Upper lobe of left lung (tissue), 6 donors: Measurements from ENCODE around the gene PHACTR1. TPM values are rescaled to one million over a fixed set of nuclear protein-coding genes. Genes with fewer than 3 reads are reported as not detected.
A peak's percentile ranks its signal among the peaks of the same experiment; 100 is the strongest.

Source experiments
- ATAC-seq, 2 donors: fragments of 200-7000 bp; cut with Tn5 transposase; one replicate each; pipeline ENCODE4 v1.9.1; 2022; ENCODE audit warnings: mild to moderate bottlenecking in 2 of 2, moderate library complexity in 2 of 2; ENCODE audit not compliant: low FRiP score in 2 of 2
- DNase-seq, 2 donors: peaks; one replicate each; pipeline ENCODE4 v3.0.0-alpha.2; 2019 to 2020
- H3K27ac ChIP-seq, 4 donors: fragments of 200-600 bp; sonication (generic); one replicate each; pipeline ENCODE4 v1.5.1; 2016 to 2019
- H3K27me3 ChIP-seq, 4 donors: fragments of 200-600 bp; sonication (generic); one replicate each; pipeline ENCODE4 v1.5.1; 2017 to 2019
- H3K36me3 ChIP-seq, 4 donors: fragments of 200-600 bp; sonication (generic); one replicate each; pipeline ENCODE4 v1.5.1; 2016 to 2019
- H3K4me1 ChIP-seq, 4 donors: fragments of 200-600 bp; sonication (generic); one replicate each; pipeline ENCODE4 v1.5.1; 2018 to 2019
- H3K4me3 ChIP-seq, 4 donors: fragments of 200-600 bp; sonication (generic); one replicate each; pipeline ENCODE4 v1.5.1; 2017 to 2019; ENCODE audit warnings: mild to moderate bottlenecking in 2 of 4, moderate library complexity in 1 of 4
- H3K9me3 ChIP-seq, 4 donors: fragments of 200-600 bp; sonication (generic); one replicate each; pipeline ENCODE4 v1.5.1; 2018 to 2019
- CTCF ChIP-seq, 6 experiments: fragments of 450-650 bp in 4 of 6; fragments of 200-600 bp in 2 of 6; sonication (generic) in 2 of 6; IDR thresholded peaks; one replicate each; pipeline ENCODE4 v1.5.1; 2016 to 2019; ENCODE audit warnings: antibody characterized with exemption in 6 of 6
- EP300 ChIP-seq, 4 donors: sonication (generic); formaldehyde crosslinking; IDR thresholded peaks; one replicate each; pipeline ENCODE4 v1.5.1; 2017; ENCODE audit warnings: antibody characterized with exemption in 4 of 4, control low read depth in 2 of 4
- POLR2A ChIP-seq, 4 donors: fragments of 450-650 bp; IDR thresholded peaks; one replicate each; pipeline ENCODE4 v1.5.1; 2016 to 2017; ENCODE audit warnings: antibody characterized with exemption in 4 of 4, mild to moderate bottlenecking in 2 of 4
- POLR2AphosphoS5 ChIP-seq, 2 donors: sonication (generic); formaldehyde crosslinking; IDR thresholded peaks; one replicate each; pipeline ENCODE4 v1.5.1; 2017; ENCODE audit warnings: antibody characterized with exemption in 2 of 2
- WGBS, 2 donors: methylation state at CpG; one replicate each; pipeline ENCODE4 v1.1.5; 2017 to 2018; 5-methylcytosine and 5-hydroxymethylcytosine counted together
- total RNA-seq, 6 donors: library from RNA; depleted of rRNA in 4 of 6; stranded (reverse); fragments of >200 nt in 4 of 6; gene quantifications; one replicate each; pipeline versions ENCODE4 v1.1.0 to v1.2.1, GENCODE V29; 2016 to 2021
- donor health status: DM: no; HTN: no; CAD: no; lungs with moderate emphysema.
- donor health status: DM: no; HTN: yes; CAD: no; lungs with severe emphysema.

Gene PHACTR1
- total RNA-seq, 6 donors from 2014 or later = 63.2 to 121 (median 90.9) TPM

DNA sequence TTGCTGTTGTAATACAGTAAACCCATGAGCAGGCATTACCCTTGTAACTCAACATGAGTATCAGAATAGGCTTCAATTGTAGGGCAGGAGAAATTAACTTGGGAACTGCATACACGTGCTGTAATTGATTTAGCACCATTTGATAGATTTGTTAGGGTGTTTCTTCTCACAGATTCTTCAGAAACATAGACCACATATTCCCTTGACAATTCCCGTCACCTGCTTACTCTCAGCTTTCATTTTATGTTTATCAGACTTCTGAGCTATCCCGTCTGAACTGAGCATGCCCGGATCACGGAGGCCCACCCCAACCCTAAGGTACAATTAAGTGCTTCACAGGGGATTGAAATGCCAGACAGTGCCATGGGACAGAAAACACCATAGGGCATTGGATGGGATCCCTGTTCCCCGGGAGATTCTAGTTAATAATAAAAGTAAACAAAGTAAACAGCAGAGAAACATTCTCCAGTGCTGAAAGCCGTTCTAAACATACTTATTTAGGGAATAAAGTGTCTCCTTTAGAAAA, 179.7 kb downstream of the PHACTR1 start:
- DNase-seq = no peak
- 54 to 64% methylated on average over 7 of the region's 7 CpGs for WGBS, 2 donors
- Histone ChIP-seq H3K4me3 (no peak overlapping the region), H3K36me3 (no peaks in the 10 kb centered on the region), H3K4me1 (peaks cover 0 to 8% (median 3%) of the 10 kb centered on the region in 4 donors), H3K27ac (no peak overlapping the region), H3K27me3 (no peaks in the 10 kb centered on the region), H3K9me3 (peaks cover 0 to 7% (median 0%) of the 10 kb centered on the region in 4 donors)
- ATAC-seq = no peak
- TF ChIP-seq EP300 (IDR thresholded peaks at IDR 0.05) (no peak), POLR2A (IDR thresholded peaks at IDR 0.05) (no peak), CTCF (IDR thresholded peaks at IDR 0.05) (no peak), POLR2AphosphoS5 (IDR thresholded peaks at IDR 0.05) (no peak)

DNA sequence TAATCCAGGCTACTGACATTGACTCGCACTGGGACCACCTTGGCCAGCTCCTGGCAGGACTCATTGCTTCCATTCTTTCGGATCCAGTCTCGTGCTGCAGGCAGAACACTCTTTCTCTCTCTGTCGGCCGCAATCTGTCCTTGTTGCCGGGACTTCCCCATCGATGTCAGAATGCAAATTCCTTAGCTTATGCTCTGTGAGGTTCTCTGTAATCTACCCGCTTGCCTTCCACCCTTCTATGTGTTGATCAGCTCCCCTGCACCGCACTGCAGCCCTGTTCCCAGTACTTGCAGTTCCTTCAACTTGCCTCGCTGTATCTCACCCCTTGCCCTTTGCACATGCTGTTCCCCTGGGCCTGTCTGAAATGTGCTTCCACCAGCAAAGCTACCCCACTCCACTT, 182.0 kb downstream of the PHACTR1 start:
- peaks cover 0 to 5% (median 1%) of the 10 kb centered on the region in 4 donors for H3K4me1 ChIP-seq
- TF ChIP-seq POLR2A (IDR thresholded peaks at IDR 0.05) = no peak
- TF ChIP-seq CTCF (IDR thresholded peaks at IDR 0.05) = no peak
- TF ChIP-seq EP300 (IDR thresholded peaks at IDR 0.05) = no peak
- TF ChIP-seq POLR2AphosphoS5 (IDR thresholded peaks at IDR 0.05) = no peak
- H3K27me3 ChIP-seq = no peaks in the 10 kb centered on the region
- 91 to 96% methylated on average over 10 of the region's 10 CpGs for WGBS, 2 donors
- H3K36me3 ChIP-seq = no peaks in the 10 kb centered on the region
- no peak overlapping the region for H3K27ac ChIP-seq
- no peak overlapping the region for H3K4me3 ChIP-seq
- ATAC-seq = no peak
- no peak for DNase-seq
- H3K9me3 ChIP-seq = no peaks in the 10 kb centered on the region

GRCh38 chr6:12899046-12899833, 182.7 kb downstream of the PHACTR1 start:
- TF ChIP-seq CTCF (IDR thresholded peaks at IDR 0.05) (no peak), POLR2AphosphoS5 (IDR thresholded peaks at IDR 0.05) (no peak), POLR2A (IDR thresholded peaks at IDR 0.05) (no peak), EP300 (IDR thresholded peaks at IDR 0.05) (no peak)
- H3K36me3 ChIP-seq = no peaks in the 10 kb centered on the region
- no peak for DNase-seq
- ATAC-seq = no peak
- H3K4me3 ChIP-seq = no peak overlapping the region
- WGBS, 2 donors = 77 to 80% methylated on average over 4 of the region's 4 CpGs
- H3K27me3 ChIP-seq = no peaks in the 10 kb centered on the region
- no peak overlapping the region for H3K27ac ChIP-seq
- H3K9me3 ChIP-seq = no peaks in the 10 kb centered on the region
- H3K4me1 ChIP-seq = peaks cover 0 to under 1% (median 0%) of the 10 kb centered on the region in 4 donors

DNA sequence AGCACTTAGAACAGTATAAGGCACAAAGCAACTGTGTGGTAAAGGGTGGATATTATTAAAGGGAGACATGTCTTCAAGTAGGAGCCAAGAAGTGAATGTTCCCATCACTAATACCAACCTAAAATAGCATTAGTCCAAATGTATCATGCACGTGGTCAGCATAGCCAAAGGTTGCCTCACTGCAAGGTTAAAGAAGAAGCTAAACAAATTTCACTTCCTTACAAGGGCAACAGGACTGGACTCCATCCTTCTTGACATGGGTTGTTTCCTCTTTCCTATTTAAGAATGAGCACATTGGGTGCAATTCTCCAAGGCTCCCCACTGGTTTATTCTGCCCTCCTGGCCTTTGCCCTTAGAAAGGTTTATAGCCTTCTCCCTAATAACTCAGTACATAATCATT, 186.7 kb downstream of the PHACTR1 start:
- no peaks in the 10 kb centered on the region for H3K36me3 ChIP-seq
- ATAC-seq = peak in 1 of 2 donors; percentile 61
- H3K27ac ChIP-seq = no peak overlapping the region

More for the DNA sequence above, 186.7 kb downstream of the PHACTR1 start:
- TF ChIP-seq POLR2A (IDR thresholded peaks at IDR 0.05) (no peak), EP300 (IDR thresholded peaks at IDR 0.05) (no peak), POLR2AphosphoS5 (IDR thresholded peaks at IDR 0.05) (no peak), CTCF (IDR thresholded peaks at IDR 0.05) (no peak)
- H3K4me3 ChIP-seq = no peak overlapping the region
- H3K27me3 ChIP-seq = no peaks in the 10 kb centered on the region
- H3K9me3 ChIP-seq = no peaks in the 10 kb centered on the region
- 33 to 50% methylated on average over 1 of the region's 1 CpG for WGBS, 2 donors
- no peaks in the 10 kb centered on the region for H3K4me1 ChIP-seq
- DNase-seq = no peak
